ENCODE measurements around the gene RPS15.

DNA sequence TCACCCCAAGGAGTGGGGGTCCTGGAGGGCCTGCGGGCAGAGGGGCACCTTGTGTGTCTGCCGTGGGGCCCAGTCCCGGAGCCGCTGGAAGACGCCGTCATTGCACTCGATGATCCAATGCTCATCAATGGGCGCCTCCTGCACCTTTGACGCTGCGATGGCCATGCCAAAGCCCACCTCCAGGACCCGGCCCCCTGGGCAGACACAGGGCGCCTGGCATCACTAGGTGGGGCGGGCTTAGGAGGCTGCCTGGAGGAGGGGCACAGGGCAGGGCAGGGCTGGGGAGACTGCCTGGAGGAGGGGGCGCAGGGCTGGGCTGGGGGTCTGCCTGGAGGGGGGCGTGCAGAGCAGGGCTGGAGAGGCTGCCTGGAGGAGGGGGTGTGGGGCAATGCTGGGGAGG lies 38.5 kb upstream of the RPS15 start:
- TF ChIP-seq GABPA (IDR thresholded peaks at IDR 0.05; ENCODE audit: low read depth) (no peak), POLR2AphosphoS5 (IDR thresholded peaks at IDR 0.05; ENCODE audit: low read depth) (no peak), SPI1 (IDR thresholded peaks at IDR 0.05; ENCODE audit: borderline replicate concordance, low read depth) (no peak)
- TF ChIP-seq, protein P1, sequence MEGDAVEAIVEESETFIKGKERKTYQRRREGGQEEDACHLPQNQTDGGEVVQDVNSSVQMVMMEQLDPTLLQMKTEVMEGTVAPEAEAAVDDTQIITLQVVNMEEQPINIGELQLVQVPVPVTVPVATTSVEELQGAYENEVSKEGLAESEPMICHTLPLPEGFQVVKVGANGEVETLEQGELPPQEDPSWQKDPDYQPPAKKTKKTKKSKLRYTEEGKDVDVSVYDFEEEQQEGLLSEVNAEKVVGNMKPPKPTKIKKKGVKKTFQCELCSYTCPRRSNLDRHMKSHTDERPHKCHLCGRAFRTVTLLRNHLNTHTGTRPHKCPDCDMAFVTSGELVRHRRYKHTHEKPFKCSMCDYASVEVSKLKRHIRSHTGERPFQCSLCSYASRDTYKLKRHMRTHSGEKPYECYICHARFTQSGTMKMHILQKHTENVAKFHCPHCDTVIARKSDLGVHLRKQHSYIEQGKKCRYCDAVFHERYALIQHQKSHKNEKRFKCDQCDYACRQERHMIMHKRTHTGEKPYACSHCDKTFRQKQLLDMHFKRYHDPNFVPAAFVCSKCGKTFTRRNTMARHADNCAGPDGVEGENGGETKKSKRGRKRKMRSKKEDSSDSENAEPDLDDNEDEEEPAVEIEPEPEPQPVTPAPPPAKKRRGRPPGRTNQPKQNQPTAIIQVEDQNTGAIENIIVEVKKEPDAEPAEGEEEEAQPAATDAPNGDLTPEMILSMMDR (IDR thresholded peaks at IDR 0.05; ENCODE audit: insufficient read depth, low read length) = no peak
- TF ChIP-seq, protein P2, sequence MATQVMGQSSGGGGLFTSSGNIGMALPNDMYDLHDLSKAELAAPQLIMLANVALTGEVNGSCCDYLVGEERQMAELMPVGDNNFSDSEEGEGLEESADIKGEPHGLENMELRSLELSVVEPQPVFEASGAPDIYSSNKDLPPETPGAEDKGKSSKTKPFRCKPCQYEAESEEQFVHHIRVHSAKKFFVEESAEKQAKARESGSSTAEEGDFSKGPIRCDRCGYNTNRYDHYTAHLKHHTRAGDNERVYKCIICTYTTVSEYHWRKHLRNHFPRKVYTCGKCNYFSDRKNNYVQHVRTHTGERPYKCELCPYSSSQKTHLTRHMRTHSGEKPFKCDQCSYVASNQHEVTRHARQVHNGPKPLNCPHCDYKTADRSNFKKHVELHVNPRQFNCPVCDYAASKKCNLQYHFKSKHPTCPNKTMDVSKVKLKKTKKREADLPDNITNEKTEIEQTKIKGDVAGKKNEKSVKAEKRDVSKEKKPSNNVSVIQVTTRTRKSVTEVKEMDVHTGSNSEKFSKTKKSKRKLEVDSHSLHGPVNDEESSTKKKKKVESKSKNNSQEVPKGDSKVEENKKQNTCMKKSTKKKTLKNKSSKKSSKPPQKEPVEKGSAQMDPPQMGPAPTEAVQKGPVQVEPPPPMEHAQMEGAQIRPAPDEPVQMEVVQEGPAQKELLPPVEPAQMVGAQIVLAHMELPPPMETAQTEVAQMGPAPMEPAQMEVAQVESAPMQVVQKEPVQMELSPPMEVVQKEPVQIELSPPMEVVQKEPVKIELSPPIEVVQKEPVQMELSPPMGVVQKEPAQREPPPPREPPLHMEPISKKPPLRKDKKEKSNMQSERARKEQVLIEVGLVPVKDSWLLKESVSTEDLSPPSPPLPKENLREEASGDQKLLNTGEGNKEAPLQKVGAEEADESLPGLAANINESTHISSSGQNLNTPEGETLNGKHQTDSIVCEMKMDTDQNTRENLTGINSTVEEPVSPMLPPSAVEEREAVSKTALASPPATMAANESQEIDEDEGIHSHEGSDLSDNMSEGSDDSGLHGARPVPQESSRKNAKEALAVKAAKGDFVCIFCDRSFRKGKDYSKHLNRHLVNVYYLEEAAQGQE (IDR thresholded peaks at IDR 0.05; ENCODE audit: insufficient replicate concordance, low read depth) = no peak

Measured in HL-60 (cell line).